Mammary epithelial cell (primary cell): ENCODE measurements around the gene SYP.

ENCODE experiments used
- EZH2 ChIP-seq: IDR thresholded peaks from 2 replicates; pipeline ENCODE4 v1.6.1; 2012; ENCODE audit warnings: low read length, inconsistent platforms, borderline replicate concordance
- TF ChIP-seq, protein P1 (sequence below), 2 donors: IDR thresholded peaks in 1 of 2; conservative IDR thresholded peaks in 1 of 2; 2 replicates each; pipeline ENCODE4 v1.5.1; 2011 to 2012; ENCODE audit warnings: inconsistent platforms in 2 of 2, low read length in 2 of 2, mild to moderate bottlenecking in 2 of 2, control low read depth in 1 of 2, low read depth in 1 of 2; ENCODE audit not compliant: insufficient read depth in 1 of 2; ENCODE audit errors: extremely low read depth in 1 of 2

DNA sequence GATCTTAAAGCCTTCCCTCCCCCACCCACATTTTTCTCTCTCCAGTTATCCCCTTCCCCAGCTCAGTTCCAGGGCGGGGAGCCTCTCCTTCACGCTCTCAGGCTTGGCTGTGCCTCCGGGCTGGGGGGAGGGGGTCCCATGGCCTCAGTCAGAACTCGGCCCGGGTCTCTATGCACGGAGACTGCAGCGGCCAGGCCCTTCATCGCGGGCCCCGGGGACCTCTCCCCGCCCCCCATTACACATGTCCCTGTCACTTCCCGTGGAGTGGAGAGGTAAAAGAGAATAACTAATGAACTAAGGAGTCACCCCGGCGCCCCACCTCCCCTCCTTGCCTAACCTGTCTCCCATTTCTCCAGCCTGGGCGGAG is 13.0 kb downstream of the SYP start:
- TF ChIP-seq, protein P1, sequence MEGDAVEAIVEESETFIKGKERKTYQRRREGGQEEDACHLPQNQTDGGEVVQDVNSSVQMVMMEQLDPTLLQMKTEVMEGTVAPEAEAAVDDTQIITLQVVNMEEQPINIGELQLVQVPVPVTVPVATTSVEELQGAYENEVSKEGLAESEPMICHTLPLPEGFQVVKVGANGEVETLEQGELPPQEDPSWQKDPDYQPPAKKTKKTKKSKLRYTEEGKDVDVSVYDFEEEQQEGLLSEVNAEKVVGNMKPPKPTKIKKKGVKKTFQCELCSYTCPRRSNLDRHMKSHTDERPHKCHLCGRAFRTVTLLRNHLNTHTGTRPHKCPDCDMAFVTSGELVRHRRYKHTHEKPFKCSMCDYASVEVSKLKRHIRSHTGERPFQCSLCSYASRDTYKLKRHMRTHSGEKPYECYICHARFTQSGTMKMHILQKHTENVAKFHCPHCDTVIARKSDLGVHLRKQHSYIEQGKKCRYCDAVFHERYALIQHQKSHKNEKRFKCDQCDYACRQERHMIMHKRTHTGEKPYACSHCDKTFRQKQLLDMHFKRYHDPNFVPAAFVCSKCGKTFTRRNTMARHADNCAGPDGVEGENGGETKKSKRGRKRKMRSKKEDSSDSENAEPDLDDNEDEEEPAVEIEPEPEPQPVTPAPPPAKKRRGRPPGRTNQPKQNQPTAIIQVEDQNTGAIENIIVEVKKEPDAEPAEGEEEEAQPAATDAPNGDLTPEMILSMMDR (conservative IDR thresholded peaks at IDR 0.05 in 1 of 2, IDR thresholded peaks at IDR 0.05 in 1 of 2; ENCODE audit: extremely low read depth in 1 of 2, insufficient read depth in 1 of 2, low read depth in 1 of 2, low read length in 2 of 2), result no peak
- no peak for TF ChIP-seq EZH2
